Right forelimb (tissue), 1 donor: ENCODE data around the gene KNOP1.
"Not testable (repeated sequence)": the region's sequence is repeated elsewhere in the genome, so short reads cannot be mapped to it uniquely, and the experiment has no call there.

Source experiments
- DNase-seq: peaks from one replicate; pipeline ENCODE4 v3.0.0-alpha.2; 2018

Gene KNOP1

GRCh38 chr16:19737306-19738038 lies 19.4 kb upstream of the KNOP1 start:
- no peak for DNase-seq

- no peak for DNase-seq
Measured at GRCh38 chr16:19735074-19735867, 17.2 kb upstream of the KNOP1 start.

- no peak for DNase-seq
Measured at GRCh38 chr16:19733551-19733950, 15.5 kb upstream of the KNOP1 start.

GRCh38 chr16:19728636-19728965 lies 10.6 kb upstream of the KNOP1 start:
- no peak for DNase-seq

- no peak for DNase-seq
Measured at GRCh38 chr16:19722981-19723380, 5.0 kb upstream of the KNOP1 start.

- DNase-seq, result no peak
Measured at GRCh38 chr16:19722269-19722952, 4.4 kb upstream of the KNOP1 start.

GRCh38 chr16:19718624-19718965 lies 568 bp upstream of the KNOP1 start:
- no peak for DNase-seq

GRCh38 chr16:19717314-19717713 lies 713 bp downstream of the KNOP1 start:
- no peak for DNase-seq

GRCh38 chr16:19716728-19717127 lies 1.3 kb downstream of the KNOP1 start:
- not testable (repeated sequence) for DNase-seq

GRCh38 chr16:19716183-19716582 lies 1.8 kb downstream of the KNOP1 start:
- DNase-seq, result no peak

- no peak for DNase-seq
Measured at GRCh38 chr16:19715566-19715965, 2.5 kb downstream of the KNOP1 start.

- DNase-seq, result no peak
Measured at GRCh38 chr16:19713697-19714096, 4.3 kb downstream of the KNOP1 start.

GRCh38 chr16:19712418-19713058 lies 5.5 kb downstream of the KNOP1 start:
- no peak for DNase-seq

- no peak for DNase-seq
Measured at GRCh38 chr16:19711643-19712042, 6.4 kb downstream of the KNOP1 start.

- no peak for DNase-seq
Measured at GRCh38 chr16:19710991-19711545, 7.0 kb downstream of the KNOP1 start.

GRCh38 chr16:19710191-19710908 lies 7.7 kb downstream of the KNOP1 start:
- DNase-seq, result no peak

GRCh38 chr16:19709381-19710136 lies 8.5 kb downstream of the KNOP1 start:
- DNase-seq, result no peak

- no peak for DNase-seq
Measured at GRCh38 chr16:19708296-19709205, 9.5 kb downstream of the KNOP1 start.

GRCh38 chr16:19707569-19708295 lies 10.3 kb downstream of the KNOP1 start:
- no peak for DNase-seq

- DNase-seq, result no peak
Measured at GRCh38 chr16:19706846-19707245, 11.2 kb downstream of the KNOP1 start.
